ENCODE data around the gene MAP3K20. TPM values are rescaled to one million over a fixed set of nuclear protein-coding genes. Genes with fewer than 3 reads are reported as not detected.

MAP3K20 gene
- total and polyA plus RNA-seq, 2 of the 8 experiments (the other 6 are each of a cell fraction or from before 2014, with no cell fraction given): 3.1 to 11.1 TPM

- no peak overlapping the region for H3K23ac ChIP-seq (ENCODE audit: insufficient read length)
- no peak overlapping the region for H3K56ac ChIP-seq (replicated peaks; ENCODE audit: insufficient read length, low read depth, low read length)
- H4K91ac ChIP-seq (replicated peaks; ENCODE audit: insufficient read length, low read length): no peak overlapping the region
- no peak overlapping the region for H3K27ac ChIP-seq (ENCODE audit: low read depth, low read length)
- no peak overlapping the region for H3K9ac ChIP-seq (replicated peaks in 1 of 4; ENCODE audit: extremely low read depth in 1 of 4, low read depth in 3 of 4, low read length in 3 of 4)
- no peak overlapping the region for H2BK20ac ChIP-seq (ENCODE audit: low read length)
- H2AFZ ChIP-seq (ENCODE audit: low read length): no peak overlapping the region
- H3K14ac ChIP-seq (ENCODE audit: insufficient read length): no peak overlapping the region
- H2BK120ac ChIP-seq (replicated peaks; ENCODE audit: low read depth, low read length): no peak overlapping the region
- no peak overlapping the region for H3K4ac ChIP-seq (replicated peaks; ENCODE audit: insufficient read length, low read depth, low read length)
- no peaks in the 10 kb centered on the region for H4K20me1 ChIP-seq (replicated peaks in 1 of 2; ENCODE audit: control insufficient read depth in 1 of 2, insufficient read depth in 2 of 2, low read length in 2 of 2)
- no peaks in the 10 kb centered on the region for H3K27me3 ChIP-seq (replicated peaks in 1 of 4; ENCODE audit: control insufficient read depth in 3 of 4, extremely low read depth in 1 of 4, insufficient read depth in 3 of 4, low read length in 3 of 4)
- FAIRE-seq (no peak), DNase-seq (ENCODE audit: low read depth in 1 of 2, low spot score in 2 of 2) (no peak)
- POLR2A ChIA-PET (ENCODE audit: partially characterized antibody): no interaction called here
- no peaks in the 10 kb centered on the region; a peak in 4 of 7 replicates for H3K4me1 ChIP-seq (replicated peaks in 1 of 4; ENCODE audit: control insufficient read depth in 3 of 4, insufficient read depth in 4 of 4, low read length in 3 of 4)
- H2AK5ac ChIP-seq (ENCODE audit: low read depth, low read length): no peak overlapping the region
- no peak overlapping the region for H4K8ac ChIP-seq (ENCODE audit: extremely low read depth, insufficient read depth, low read length)
- no peak overlapping the region for H2BK12ac ChIP-seq (ENCODE audit: low read depth, low read length)
- H3K79me2 ChIP-seq (ENCODE audit: control insufficient read depth in 1 of 2, insufficient read depth in 2 of 2, low read length in 2 of 2): no peaks in the 10 kb centered on the region
- 73 to 100% methylated on average over 2 of the region's 2 CpGs for WGBS, 2 experiments (ENCODE audit: extremely low coverage in 1 of 2, insufficient coverage in 1 of 2, insufficient read length in 1 of 2, insufficient replicate concordance in 2 of 2, low coverage in 1 of 2, low lambda C conversion rate in 2 of 2, missing lambda C conversion rate in 1 of 2)
- no peaks in the 10 kb centered on the region for H3K9me3 ChIP-seq (ENCODE audit: insufficient read depth in 2 of 2, low read depth in 1 of 2, low read length in 1 of 2)
- no peaks in the 10 kb centered on the region for H3K36me3 ChIP-seq (ENCODE audit: control insufficient read depth in 2 of 4, insufficient read depth in 4 of 4, low read length in 3 of 4)
- no peak overlapping the region for H2BK15ac ChIP-seq (ENCODE audit: low read length)
- no peak overlapping the region for H4K5ac ChIP-seq (ENCODE audit: insufficient read length, low read depth, low read length)
- CTCF ChIA-PET (ENCODE audit: partially characterized antibody): interaction anchor here (1.2 to 14.7 kb wide), 3 partner anchors 138 to 233 kb away, joined by 3 to 227 read pairs (median 3); no protein-coding TSS in a partner anchor
- H3K79me1 ChIP-seq (ENCODE audit: low read depth, low read length): no peaks in the 10 kb centered on the region
- H2BK5ac ChIP-seq (ENCODE audit: low read depth, low read length): no peak overlapping the region
- no peak overlapping the region for H3K4me3 ChIP-seq (ENCODE audit: extremely low read depth in 1 of 4, insufficient read depth in 2 of 4, low read depth in 3 of 4, low read length in 4 of 4)
- TF ChIP-seq EZH2 (IDR thresholded peaks at IDR 0.05; ENCODE audit: low read depth, low read length, severe bottlenecking): no peak
- TF ChIP-seq BCL11A (IDR thresholded peaks at IDR 0.05; ENCODE audit: low read depth in 2 of 2, low read length in 2 of 2): no peak
- no peak for TF ChIP-seq CHD1 (IDR thresholded peaks at IDR 0.05; ENCODE audit: low read depth, low read length)
- TF ChIP-seq BRCA1 (IDR thresholded peaks at IDR 0.05; ENCODE audit: low read depth, low read length): no peak
- no peak for TF ChIP-seq KDM5A (IDR thresholded peaks at IDR 0.05; ENCODE audit: low read length)
- H3K23me2 ChIP-seq (ENCODE audit: low read depth, low read length): no peaks in the 10 kb centered on the region
- no peak overlapping the region for H3K4me2 ChIP-seq (ENCODE audit: insufficient read depth in 1 of 2, low read depth in 2 of 2, low read length in 2 of 2)
- H3K18ac ChIP-seq (ENCODE audit: extremely low read depth, low read length): no peak overlapping the region
Observed at GRCh38 chr2:173213181-173213580, 137.5 kb downstream of the MAP3K20 start.

Measured in H1 (cell line).